ENCODE results near the gene WDR3. TPM values are rescaled to one million over a fixed set of nuclear protein-coding genes. Genes with fewer than 3 reads are reported as not detected.

The WDR3 gene
- total RNA-seq, 1 donor from 2014 or later: 11.1 TPM

Other genes with a start within 250 kb of the WDR3 start
- gene GDAP2, start 118 bp upstream of the WDR3 start, total RNA-seq: 18.0 and 21.2 TPM in 2 replicates

Measured in glomerular endothelial cell (primary cell).